ENCODE results near the gene CLDND2. TPM values are rescaled to one million over a fixed set of nuclear protein-coding genes. Genes with fewer than 3 reads are reported as not detected.

The CLDND2 gene
- total RNA-seq, 2 experiments from 2014 or later = 1.9 TPM; not detected in 1

GRCh38 chr19:51375504-51376221 is 6.9 kb upstream of the CLDND2 start:
- Histone ChIP-seq H2AFZ (ENCODE audit: low read length) (no peak overlapping the region), H3K79me2 (ENCODE audit: insufficient read depth, low read depth, low read length) (no peaks in the 10 kb centered on the region), H3K9me2 (ENCODE audit: insufficient read depth, low read length) (no peaks in the 10 kb centered on the region), H4K20me1 (ENCODE audit: insufficient read depth, low read length) (no peaks in the 10 kb centered on the region), H3K4me1 (ENCODE audit: insufficient read depth, low read length, poor library complexity, severe bottlenecking) (peaks cover 12% of the 10 kb centered on the region), H3K4me3 (ENCODE audit: low read depth, low read length, poor library complexity, severe bottlenecking) (no peak overlapping the region), H3K36me3 (ENCODE audit: insufficient read depth, low read length) (no peaks in the 10 kb centered on the region), H3K9me3 (ENCODE audit: low read length) (no peaks in the 10 kb centered on the region), H3K27ac (ENCODE audit: low read depth, low read length, poor library complexity, severe bottlenecking) (no peak overlapping the region), H3K4me2 (ENCODE audit: low read length) (no peak overlapping the region)
- CTCF ChIA-PET (ENCODE audit: unreplicated experiment) = no interaction called here
- BruUV-seq (replicated peaks) = no TSS peak
- POLR2A ChIA-PET = no interaction called here
- TF ChIP-seq CTCF (conservative IDR thresholded peaks at IDR 0.05; ENCODE audit: low read length) (no peak), EZH2phosphoT487 (IDR thresholded peaks at IDR 0.05; ENCODE audit: borderline replicate concordance, low read depth, low read length) (no peak)
- DNase-seq (ENCODE audit: low spot score) = no peak
- intact Hi-C loops (cut with micrococcal nuclease; ENCODE audit: unreplicated experiment) = no loop called here

GRCh38 chr19:51372649-51373504 is 4.1 kb upstream of the CLDND2 start, which contains the start of gene NKG7:
NKG7 (minus strand) TSS chr19:51372654; CDS start chr19:51372535, 119 bp downstream.
- H3K27ac ChIP-seq (ENCODE audit: low read depth, low read length, poor library complexity, severe bottlenecking) = peak within 1 kb of the TSS; percentile 7
- H3K4me2 ChIP-seq (ENCODE audit: low read length) = peak within 1 kb of the TSS; percentile 25
- peaks cover 19% of the 10 kb centered on the region for H3K4me1 ChIP-seq (ENCODE audit: insufficient read depth, low read length, poor library complexity, severe bottlenecking)
- intact Hi-C loops (cut with micrococcal nuclease; ENCODE audit: unreplicated experiment) = no loop called here
- H2AFZ ChIP-seq (ENCODE audit: low read length) = peak within 1 kb of the TSS; percentile 42; the same call in 1 of the 2 replicates
- ChIA-PET CTCF (ENCODE audit: unreplicated experiment) (no interaction called here), POLR2A (no interaction called here)
- H3K4me3 ChIP-seq (ENCODE audit: low read depth, low read length, poor library complexity, severe bottlenecking) = no peak within 1 kb of the TSS
- H4K20me1 ChIP-seq (ENCODE audit: insufficient read depth, low read length) = no peaks in the 10 kb centered on the region
- no TSS peak for BruUV-seq (replicated peaks)
- H3K79me2 ChIP-seq (ENCODE audit: insufficient read depth, low read depth, low read length) = no peaks in the 10 kb centered on the region
- TF ChIP-seq CTCF (conservative IDR thresholded peaks at IDR 0.05; ENCODE audit: low read length) (no peak), EZH2phosphoT487 (IDR thresholded peaks at IDR 0.05; ENCODE audit: borderline replicate concordance, low read depth, low read length) (no peak)
- peak; percentile 19 for DNase-seq (ENCODE audit: low spot score)
- no peaks in the 10 kb centered on the region for H3K9me3 ChIP-seq (ENCODE audit: low read length)
- no peaks in the 10 kb centered on the region for H3K9me2 ChIP-seq (ENCODE audit: insufficient read depth, low read length)
- no peaks in the 10 kb centered on the region for H3K36me3 ChIP-seq (ENCODE audit: insufficient read depth, low read length)
